Spleen (tissue), 7 donors: ENCODE results near the gene DCX.

Source experiments
- CTCF ChIP-seq, 11 experiments: fragments of 200-600 bp in 7 of 11; fragments of 450-650 bp in 4 of 11; sonication (generic) in 4 of 11; IDR thresholded peaks in 8 of 11; conservative IDR thresholded peaks in 3 of 11; 1 replicate in 7 of 11; 2 replicates in 4 of 11; pipeline versions ENCODE4 v1.4.0 to v1.8.0; 2016 to 2021; ENCODE audit warnings: antibody characterized with exemption in 11 of 11, inconsistent platforms in 4 of 11, mild to moderate bottlenecking in 1 of 11
- POLR2A ChIP-seq, 3 donors: fragments of 450-650 bp; IDR thresholded peaks; one replicate each; pipeline ENCODE4 v1.5.1; 2017; ENCODE audit warnings: antibody characterized with exemption in 3 of 3, mild to moderate bottlenecking in 1 of 3
- POLR2AphosphoS5 ChIP-seq, 3 donors: sonication (generic); formaldehyde crosslinking; IDR thresholded peaks; one replicate each; pipeline ENCODE4 v1.5.1; 2017; ENCODE audit warnings: antibody characterized with exemption in 3 of 3
- donor health status: DM: no; HTN: no; CAD: no; lungs with moderate emphysema.
- donor health status: DM: no; HTN: no; CAD: no.
- donor health status: DM: no; HTN: no; CAD: no.

GRCh38 chrX:111445485-111445884 lies 33.5 kb upstream of the DCX start:
- peak in 8 of 11 experiments; percentile 19 to 46 (median 36) for TF ChIP-seq CTCF (IDR thresholded peaks at IDR 0.05 in 8 of 11, conservative IDR thresholded peaks at IDR 0.05 in 3 of 11)
- TF ChIP-seq POLR2AphosphoS5 (IDR thresholded peaks at IDR 0.05): no peak
- TF ChIP-seq POLR2A (IDR thresholded peaks at IDR 0.05): no peak
